CD4-positive, alpha-beta T cell (primary cell): Measurements from ENCODE around the gene ACAP1. TPM values are rescaled to one million over a fixed set of nuclear protein-coding genes. Genes with fewer than 3 reads are reported as not detected.
A peak's percentile ranks its signal among the peaks of the same experiment; 100 is the strongest.

Experiments
- ATAC-seq: fragments of 200-7000 bp; cut with Tn5 transposase; one replicate; pipeline ENCODE4 v1.10.0; 2022; ENCODE audit warnings: mild to moderate bottlenecking; ENCODE audit not compliant: poor library complexity
- CTCF ChIA-PET: fragments of 350-600 bp; sonication (Branson Sonifier 250); formaldehyde crosslinking; loops from one replicate; lab custom pipeline; 2021; ENCODE audit warnings: antibody characterized with exemption, inconsistent platforms; lab: Charles Lee
- POLR2A ChIA-PET: fragments of 350-600 bp; sonication (Branson Sonifier 250); formaldehyde crosslinking; loops from one replicate; lab custom pipeline; 2021; ENCODE audit warnings: antibody characterized with exemption, inconsistent platforms; lab: Charles Lee
- DNase-seq, 14 experiments: peaks; one replicate each; pipeline ENCODE4 v3.0.0-alpha.2; 2013 to 2020; ENCODE audit warnings: mixed read lengths in 2 of 14
- H3K27ac ChIP-seq, 2 donors: one replicate each; pipeline versions ENCODE4 v1.5.1 to v1.7.0; 2013; ENCODE audit warnings: low read length in 2 of 2, low read depth in 1 of 2, mild to moderate bottlenecking in 1 of 2
- H3K27me3 ChIP-seq, 2 experiments: 1 replicate in 1 of 2; 2 replicates in 1 of 2; pipeline versions ENCODE4 v1.6.1 to v1.7.0; 2013; ENCODE audit warnings: low read length in 2 of 2, control low read depth in 1 of 2, mild to moderate bottlenecking in 1 of 2, moderate library complexity in 1 of 2; ENCODE audit not compliant: insufficient read depth in 2 of 2, control insufficient read depth in 1 of 2
- H3K36me3 ChIP-seq: one replicate; pipeline ENCODE4 v1.6.1; 2013; ENCODE audit warnings: low read length, control low read depth; ENCODE audit not compliant: insufficient read depth
- H3K4me1 ChIP-seq: one replicate; pipeline ENCODE4 v1.6.1; 2013; ENCODE audit warnings: low read length, control low read depth; ENCODE audit not compliant: insufficient read depth
- H3K4me3 ChIP-seq: one replicate; pipeline ENCODE4 v1.5.1; 2013; ENCODE audit warnings: mild to moderate bottlenecking, low read length, moderate library complexity
- H3K9me3 ChIP-seq, 2 experiments: 1 replicate in 1 of 2; 2 replicates in 1 of 2; pipeline versions ENCODE4 v1.6.1 to v1.7.0; 2013; ENCODE audit warnings: low read length in 2 of 2, mild to moderate bottlenecking in 2 of 2, control low read depth in 1 of 2, moderate library complexity in 1 of 2; ENCODE audit not compliant: control insufficient read depth in 1 of 2, insufficient read depth in 1 of 2
- H3K27ac Mint-ChIP-seq: one replicate; pipeline ENCODE4 v1.8.0; 2020; ENCODE audit warnings: mixed read lengths
- H3K27me3 Mint-ChIP-seq: one replicate; pipeline ENCODE4 v1.8.0; 2021; ENCODE audit warnings: mixed read lengths
- H3K36me3 Mint-ChIP-seq: one replicate; pipeline ENCODE4 v1.8.0; 2021; ENCODE audit warnings: low read depth, mixed read lengths
- H3K4me1 Mint-ChIP-seq: one replicate; pipeline ENCODE4 v1.8.0; 2021; ENCODE audit warnings: low read depth, mixed read lengths
- H3K4me3 Mint-ChIP-seq: one replicate; pipeline ENCODE4 v1.8.0; 2020; ENCODE audit warnings: mild to moderate bottlenecking, mixed read lengths
- H3K9me3 Mint-ChIP-seq: one replicate; pipeline ENCODE4 v1.8.0; 2020; ENCODE audit warnings: mixed read lengths
- intact Hi-C, 2 experiments: fragments of 100-400 bp; cut with DNase I in 1 of 2; cut with micrococcal nuclease in 1 of 2; formaldehyde crosslinking; loops; one replicate each; pipeline versions ENCODE4 v1.15.1 to v1.9.0; 2023 to 2025; cut with DNase I, micrococcal nuclease
- total RNA-seq, 174 experiments: library from RNA in 2 of 174; stranded (reverse) in 2 of 174; gene quantifications; one replicate each; pipeline ENCODE4 v1.2.3 and lab custom pipeline; 2021 to 2026
- TF ChIP-seq, protein P1 (sequence below): fragments of 200-600 bp; IDR thresholded peaks from one replicate; pipeline ENCODE4 v1.8.0; 2022; ENCODE audit warnings: antibody characterized with exemption, mild to moderate bottlenecking

The ACAP1 gene
- total RNA-seq, 2 experiments from 2014 or later = 565 to 575 TPM

DNA sequence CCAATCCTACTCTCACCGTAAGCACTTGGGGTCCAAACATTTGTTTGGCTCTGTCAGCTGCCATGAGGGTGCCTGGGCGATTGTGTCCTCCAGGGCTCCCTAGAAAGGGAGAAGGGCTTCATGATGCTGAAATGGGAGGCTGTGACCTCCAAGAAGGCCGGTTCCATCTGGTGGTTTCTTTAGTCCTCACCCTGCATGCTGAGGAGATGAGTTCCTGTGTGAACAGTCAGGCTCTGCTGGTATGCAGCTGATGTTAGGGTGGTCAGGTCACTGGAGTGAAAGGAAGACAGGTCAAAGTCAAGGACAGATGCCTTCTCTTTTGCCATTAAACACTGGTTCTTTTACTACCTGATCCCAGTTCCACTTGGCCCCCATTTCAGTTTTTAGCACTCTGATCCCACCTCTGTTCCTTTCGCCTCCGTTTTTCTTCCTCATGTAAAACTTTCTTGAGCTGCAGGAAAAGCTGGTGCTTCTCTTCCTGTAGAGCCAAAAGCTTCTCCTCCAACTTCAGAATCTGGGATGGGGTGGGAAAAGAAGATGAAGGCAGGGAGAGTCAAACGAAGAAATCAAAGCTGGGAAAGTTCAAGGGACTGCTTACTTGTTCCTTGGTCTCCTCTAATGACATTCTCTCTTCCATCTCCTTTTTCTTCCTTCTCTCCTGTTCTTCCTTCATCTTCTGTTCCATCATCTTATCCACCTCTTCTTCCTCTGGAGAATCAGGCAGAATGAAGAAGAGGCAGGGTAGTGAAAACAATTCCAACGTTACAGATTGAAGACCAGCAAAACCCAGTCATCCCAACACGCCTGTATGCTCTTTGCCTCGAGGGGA is 22.2 kb upstream of the ACAP1 start:
- intact Hi-C loops = loop anchor here in 1 of 2 experiments (2.0 kb wide), 1 partner anchor 15 kb away; the partner anchor contains the start of gene NEURL4

DNA sequence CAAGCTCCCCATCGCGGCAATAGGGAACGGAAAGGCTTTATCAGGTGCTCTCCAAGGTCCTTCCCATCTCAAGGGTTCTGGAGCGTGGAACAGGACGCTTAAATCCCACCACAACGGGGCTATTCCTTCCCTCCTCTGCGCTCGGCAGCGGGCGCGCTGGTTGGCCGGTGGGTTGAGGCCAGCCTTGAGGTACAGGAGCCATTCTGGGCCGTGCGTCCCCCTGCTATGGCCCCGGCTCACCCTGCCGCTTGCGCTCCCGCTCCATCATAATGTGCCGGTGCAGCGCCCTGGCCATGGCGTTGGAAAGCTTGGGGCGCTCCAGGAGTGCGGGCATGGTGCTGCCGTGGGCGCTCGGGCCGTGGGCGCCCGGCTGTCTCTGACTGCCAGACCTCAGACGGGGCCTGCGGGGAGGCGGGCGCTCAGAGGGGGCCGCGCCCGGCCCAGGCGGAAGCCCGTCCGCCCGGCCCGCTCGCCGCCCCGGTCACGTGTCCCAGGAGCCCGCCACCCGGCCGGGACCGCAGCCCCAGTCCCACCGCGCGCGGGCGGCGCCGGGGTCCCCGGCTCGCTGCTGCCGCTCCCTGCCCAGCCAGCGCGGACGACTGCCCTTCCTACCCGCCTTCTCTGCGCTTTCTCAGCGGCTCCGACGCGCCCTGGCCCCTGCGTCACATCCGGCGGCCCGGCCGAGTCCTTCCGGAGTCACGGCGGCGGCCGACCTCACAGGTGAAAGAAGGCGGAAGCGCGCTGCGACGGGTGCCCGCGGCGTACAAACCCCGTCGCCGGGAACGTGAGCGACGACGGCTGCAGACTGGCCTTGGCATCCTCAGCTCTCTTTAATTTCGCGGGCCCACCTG is 21.4 kb upstream of the ACAP1 start, which contains the start of gene GPS2:
Gene GPS2, minus strand, starts transcription at position 642 of the 851 bp plus-strand sequence. Its CDS starts 308 bp downstream, at position 334.
- TF ChIP-seq, protein P1, sequence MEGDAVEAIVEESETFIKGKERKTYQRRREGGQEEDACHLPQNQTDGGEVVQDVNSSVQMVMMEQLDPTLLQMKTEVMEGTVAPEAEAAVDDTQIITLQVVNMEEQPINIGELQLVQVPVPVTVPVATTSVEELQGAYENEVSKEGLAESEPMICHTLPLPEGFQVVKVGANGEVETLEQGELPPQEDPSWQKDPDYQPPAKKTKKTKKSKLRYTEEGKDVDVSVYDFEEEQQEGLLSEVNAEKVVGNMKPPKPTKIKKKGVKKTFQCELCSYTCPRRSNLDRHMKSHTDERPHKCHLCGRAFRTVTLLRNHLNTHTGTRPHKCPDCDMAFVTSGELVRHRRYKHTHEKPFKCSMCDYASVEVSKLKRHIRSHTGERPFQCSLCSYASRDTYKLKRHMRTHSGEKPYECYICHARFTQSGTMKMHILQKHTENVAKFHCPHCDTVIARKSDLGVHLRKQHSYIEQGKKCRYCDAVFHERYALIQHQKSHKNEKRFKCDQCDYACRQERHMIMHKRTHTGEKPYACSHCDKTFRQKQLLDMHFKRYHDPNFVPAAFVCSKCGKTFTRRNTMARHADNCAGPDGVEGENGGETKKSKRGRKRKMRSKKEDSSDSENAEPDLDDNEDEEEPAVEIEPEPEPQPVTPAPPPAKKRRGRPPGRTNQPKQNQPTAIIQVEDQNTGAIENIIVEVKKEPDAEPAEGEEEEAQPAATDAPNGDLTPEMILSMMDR = no peak
- ATAC-seq = peak; percentile 79
- peak within 1 kb of the TSS; percentile 86 for H3K4me3 ChIP-seq
- CTCF ChIA-PET = interaction anchor here (1.1 to 1.2 kb wide), 2 partner anchors 19 to 22 kb away, joined by 3 read pairs; partner anchors contain the start of gene ACAP1
- peaks cover 70% of the 10 kb centered on the region for H3K36me3 ChIP-seq
- no peaks in the 10 kb centered on the region for H3K27me3 ChIP-seq
- peaks cover 58% of the 10 kb centered on the region for H3K4me1 ChIP-seq
- H3K27ac ChIP-seq = peak within 1 kb of the TSS; percentile 82 to 92
- Mint-ChIP-seq H3K9me3 (no peaks in the 10 kb centered on the region), H3K27ac (peak within 1 kb of the TSS; percentile 95), H3K36me3 (peaks cover 81% of the 10 kb centered on the region), H3K4me3 (peak within 1 kb of the TSS; percentile 97), H3K27me3 (no peaks in the 10 kb centered on the region), H3K4me1 (peaks cover 59% of the 10 kb centered on the region)
- DNase-seq = peak; percentile 88 to 97 (median 94)
- POLR2A ChIA-PET = interaction anchor here (0.7 to 5.4 kb wide), 13 partner anchors 15 to 805 kb away, joined by 3 to 46 read pairs (median 5); partner anchors contain the start of genes ACADVL, ACAP1, DLG4 and DVL2
- no peaks in the 10 kb centered on the region for H3K9me3 ChIP-seq
- intact Hi-C loops = loop anchor here (2.0 to 5.0 kb wide), 2 partner anchors 14 to 372 kb away; partner anchors contain the start of genes NEURL4 (in 1 of the 2), TP53 (in 1 of the 2) and WRAP53 (in 1 of the 2)

More for the DNA sequence above, 22.2 kb upstream of the ACAP1 start:
- Histone ChIP-seq H3K27ac (peak overlapping the region; percentile 79 to 82), H3K4me1 (peaks cover 67% of the 10 kb centered on the region), H3K9me3 (no peaks in the 10 kb centered on the region), H3K27me3 (no peaks in the 10 kb centered on the region), H3K4me3 (peak overlapping the region; percentile 86), H3K36me3 (peaks cover 78% of the 10 kb centered on the region)
- DNase-seq (no peak), ATAC-seq (no peak)
- Mint-ChIP-seq H3K4me1 (peaks cover 67% of the 10 kb centered on the region), H3K36me3 (peaks cover 88% of the 10 kb centered on the region), H3K9me3 (no peaks in the 10 kb centered on the region), H3K4me3 (peak overlapping the region; percentile 85), H3K27ac (peak overlapping the region; percentile 95), H3K27me3 (no peaks in the 10 kb centered on the region)
- ChIA-PET POLR2A (interaction anchor here (1.3 to 5.4 kb wide), 7 partner anchors 16 to 806 kb away, joined by 4 to 46 read pairs (median 6); partner anchors contain the start of genes ACAP1, NEURL4, PHF23 and TP53), CTCF (interaction anchor here (0.7 to 1.6 kb wide), 3 partner anchors 14 to 34 kb away, joined by 3 to 7 read pairs (median 4); partner anchors contain the start of gene ACAP1)
- TF ChIP-seq, protein P1 = no peak
